HG02623 (cell line): ENCODE results near the gene RSKR.
A peak's percentile ranks its signal among the peaks of the same experiment; 100 is the strongest.
"Not testable (repeated sequence)": the region's sequence is repeated elsewhere in the genome, so short reads cannot be mapped to it uniquely, and the experiment has no call there.

Source experiments
- ATAC-seq: cut with Tn5 transposase; IDR thresholded peaks from one replicate; pipeline ENCODE4 v1.9.1; 2021; ENCODE audit warnings: moderate library complexity; ENCODE audit not compliant: unreplicated experiment

The RSKR gene

DNA sequence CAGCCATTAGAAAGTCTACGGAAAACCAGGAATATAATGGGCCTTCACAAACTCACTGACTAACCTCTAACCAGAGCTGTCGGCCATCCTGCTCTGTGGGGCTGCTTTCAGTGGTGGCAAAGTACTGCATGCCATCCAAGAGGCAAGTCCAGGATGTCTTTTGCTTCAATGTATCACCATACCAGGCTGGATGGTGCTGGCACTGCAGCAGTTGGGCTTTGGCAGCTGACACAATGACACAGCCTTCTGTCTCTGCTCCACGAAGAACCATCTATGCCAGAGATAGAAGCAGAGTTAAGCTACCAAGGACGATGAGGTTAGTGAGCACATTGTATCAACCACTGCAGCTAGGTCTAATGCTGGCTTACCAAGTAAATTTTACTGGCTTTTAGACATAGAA, 9.7 kb upstream of the RSKR start:
- ATAC-seq: no peak

DNA sequence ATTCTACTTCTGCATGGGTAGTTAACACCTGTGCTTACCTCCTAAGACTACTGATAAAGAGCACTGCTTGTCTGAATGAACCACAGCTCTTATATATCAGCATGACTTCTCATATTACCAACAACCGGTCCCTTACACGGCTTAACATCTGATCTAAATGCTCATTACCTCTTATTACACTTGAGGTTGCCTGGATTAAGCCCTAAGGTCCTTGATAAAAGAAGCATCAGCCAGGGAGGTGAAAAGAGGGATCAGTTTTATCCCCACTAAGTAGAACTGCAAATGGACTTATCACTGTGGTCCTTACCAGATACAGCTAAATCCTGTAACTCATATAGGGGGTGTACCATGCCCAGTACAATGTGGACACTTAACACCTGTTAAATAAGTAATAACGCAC, 8.2 kb upstream of the RSKR start:
- no peak for ATAC-seq

GRCh38 chr17:28620010-28620409, 6.0 kb upstream of the RSKR start:
- no peak for ATAC-seq

DNA sequence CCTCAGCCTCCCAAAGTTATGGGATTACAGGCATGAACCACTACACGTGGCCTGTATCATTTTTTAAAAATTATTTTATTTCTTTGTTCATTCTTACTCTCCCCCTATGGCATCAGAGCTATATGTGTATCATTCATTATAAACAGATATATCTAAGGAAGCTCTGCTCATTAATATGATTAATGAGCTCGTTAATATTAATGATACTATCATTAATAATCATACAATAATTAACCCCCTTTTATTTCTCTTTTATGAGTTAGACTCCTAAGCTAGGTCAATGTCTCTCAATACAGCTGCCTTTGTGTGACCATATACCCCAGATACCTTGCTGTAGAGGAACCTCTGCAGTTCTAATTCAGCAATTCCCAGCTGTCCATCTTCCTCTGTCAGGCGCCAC, 4.5 kb upstream of the RSKR start:
- ATAC-seq: no peak

- no peak for ATAC-seq
Observed at GRCh38 chr17:28616281-28616680, 2.3 kb upstream of the RSKR start.

GRCh38 chr17:28615260-28615940, 1.4 kb upstream of the RSKR start:
- ATAC-seq: no peak

DNA sequence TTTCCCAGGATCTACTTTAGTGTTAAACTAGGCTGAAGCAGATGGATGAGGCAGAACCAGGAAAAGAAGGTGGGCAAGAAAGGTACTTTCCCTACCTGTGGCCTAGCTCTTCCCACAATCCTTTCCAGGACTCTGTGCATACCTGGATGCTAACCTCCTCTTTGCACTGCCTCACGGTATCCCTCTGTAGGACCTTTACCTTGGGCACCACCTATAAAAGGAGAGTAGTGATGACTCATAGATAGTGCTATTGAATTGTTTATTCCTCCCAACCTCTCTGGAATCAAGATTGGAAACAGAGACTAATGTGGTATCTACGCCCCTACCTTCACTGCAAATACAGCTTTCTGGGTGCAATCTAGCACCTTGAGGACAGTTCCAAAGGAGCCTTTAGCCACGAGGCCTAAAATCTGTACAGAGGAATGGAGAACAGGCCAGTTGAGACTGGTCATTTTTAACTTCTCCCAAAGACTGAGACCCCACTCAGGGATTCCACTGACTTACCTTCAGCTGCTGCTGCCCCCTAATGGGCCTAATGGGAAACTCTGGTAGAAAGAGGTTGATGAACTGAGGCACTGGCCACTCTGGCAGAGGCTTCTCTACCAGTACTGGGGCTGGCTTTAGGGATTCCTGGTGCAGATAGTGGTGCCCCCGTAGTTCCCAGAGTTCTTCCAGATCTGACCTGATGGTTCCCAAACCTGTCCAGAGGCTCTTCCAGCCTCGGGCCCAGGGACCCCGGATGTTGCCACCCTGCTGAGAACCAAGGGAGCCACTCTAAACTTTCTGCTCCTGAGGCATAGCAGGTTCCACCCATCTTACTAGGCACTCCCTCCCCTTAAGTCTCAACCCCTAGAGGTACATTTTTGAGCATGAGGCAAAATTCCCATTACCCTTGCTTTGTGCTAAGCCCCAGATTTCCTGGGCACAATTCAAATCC, 781 bp downstream of the RSKR start:
- ATAC-seq: no peak

- ATAC-seq: no peak
Observed at GRCh38 chr17:28612531-28612930, 1.5 kb downstream of the RSKR start.

DNA sequence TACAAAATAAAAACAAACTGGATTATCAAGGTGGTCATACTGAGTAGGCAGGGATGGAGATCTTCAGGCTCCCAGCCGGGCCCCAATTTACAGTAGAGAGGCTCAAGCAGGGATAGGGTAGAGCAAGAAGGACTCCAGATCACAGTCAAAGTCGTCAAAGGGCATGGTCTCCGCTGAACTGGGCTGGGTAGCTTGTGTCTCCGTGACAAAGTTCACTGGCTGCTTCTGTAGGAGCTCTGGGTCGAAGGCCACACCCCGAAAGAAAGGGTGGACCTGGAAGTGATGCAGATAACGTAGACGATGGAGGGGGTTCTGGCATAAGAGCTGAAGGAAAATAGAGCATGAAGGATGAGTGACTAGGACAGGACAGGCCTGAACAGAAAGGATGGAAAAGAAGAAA, 3.6 kb downstream of the RSKR start:
- ATAC-seq: no peak

- not testable (repeated sequence) for ATAC-seq
Observed at GRCh38 chr17:28604031-28604430, 10.0 kb downstream of the RSKR start.

GRCh38 chr17:28599311-28600184, 14.4 kb downstream of the RSKR start:
- peak; percentile 39 for ATAC-seq

DNA sequence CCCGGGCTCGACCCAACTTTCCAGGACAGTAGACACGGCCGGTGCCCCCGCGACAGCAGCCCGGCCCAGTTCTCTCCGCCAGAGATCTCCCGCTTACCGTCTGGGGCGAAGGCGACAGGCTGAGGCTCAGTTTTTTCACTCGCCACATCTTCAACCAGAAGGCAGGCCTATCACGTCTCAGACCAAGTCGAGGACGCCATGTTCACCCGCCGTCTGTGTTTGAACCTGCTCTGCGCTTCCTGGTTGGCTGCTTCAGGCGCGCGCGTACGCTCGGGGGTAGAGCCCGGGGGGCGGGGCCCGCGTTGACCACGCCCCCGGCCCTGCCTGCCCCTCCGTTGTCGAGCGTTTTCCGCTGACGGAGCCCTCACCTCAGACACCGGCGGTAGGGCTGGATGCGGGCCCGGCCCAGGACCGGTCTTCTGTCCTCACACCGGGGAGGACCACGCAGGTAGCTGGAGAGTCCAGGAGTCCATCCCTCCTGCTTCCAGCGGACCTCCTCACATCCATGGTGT, 15.1 kb downstream of the RSKR start, which contains the start of gene SPAG5:
TSS of gene SPAG5 (minus strand) at position 227 of the 512 bp plus-strand sequence. CDS start at position 148, 79 bp downstream.
- peak; percentile 82 for ATAC-seq

DNA sequence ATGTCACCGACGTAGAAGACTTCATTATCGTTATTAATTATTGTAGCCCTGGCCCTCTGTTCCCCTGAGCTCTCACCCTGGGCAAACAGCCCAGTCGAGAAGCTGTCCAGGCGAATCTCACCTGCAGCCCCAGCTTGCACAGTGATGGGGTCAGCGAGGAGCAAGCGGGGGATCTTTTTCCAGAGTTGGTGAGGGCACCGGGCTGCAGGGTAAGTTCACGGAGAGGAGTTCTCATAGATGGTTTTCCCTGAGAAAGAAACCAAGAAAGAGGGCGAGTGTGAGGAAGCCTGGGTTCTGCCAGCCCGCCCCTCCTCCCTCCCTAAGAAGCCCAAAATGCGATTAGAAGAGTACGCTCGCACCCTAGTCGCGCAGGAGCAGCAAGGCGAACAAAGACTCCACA, 15.6 kb downstream of the RSKR start:
- ATAC-seq: no peak

- ATAC-seq: no peak
Observed at GRCh38 chr17:28597606-28598383, 16.2 kb downstream of the RSKR start.

DNA sequence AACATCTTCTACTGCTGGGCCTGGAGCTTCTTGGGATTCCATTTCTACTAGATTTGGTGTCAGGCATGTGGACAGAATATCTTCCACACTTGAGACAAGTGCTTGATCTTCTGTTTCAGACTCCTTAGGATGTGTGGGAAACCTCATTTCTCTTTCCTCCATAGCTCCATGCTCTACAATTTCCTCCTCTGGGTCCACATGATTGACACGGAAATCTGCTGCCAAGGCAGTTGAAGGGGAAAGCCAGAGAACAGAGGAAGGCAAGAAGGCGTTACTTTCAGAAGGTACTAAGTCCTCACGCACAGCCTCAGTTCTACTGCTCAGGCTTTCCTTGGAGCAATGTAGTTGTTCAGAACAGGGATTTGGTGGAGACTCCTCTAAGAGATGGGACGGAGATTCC, 21.7 kb downstream of the RSKR start:
- ATAC-seq: no peak

DNA sequence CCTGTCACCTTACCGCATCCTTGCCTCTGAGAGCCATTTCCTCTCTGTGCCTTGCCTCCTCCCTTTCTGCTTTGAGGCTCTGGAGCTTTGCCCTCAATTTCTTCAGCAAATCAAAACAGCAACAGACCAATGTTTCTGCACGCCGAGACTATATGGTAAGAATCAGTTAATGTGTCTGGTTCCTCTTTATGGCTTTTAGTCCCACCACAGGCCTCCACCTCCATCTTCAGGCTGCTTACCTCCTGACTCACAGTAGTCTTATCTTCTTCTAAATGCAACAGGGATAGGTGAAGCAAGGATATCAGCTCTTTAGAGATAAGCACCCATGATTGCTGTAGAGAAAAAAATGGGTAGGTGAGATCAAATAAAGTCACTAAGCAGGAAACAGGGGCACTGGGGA, 28.1 kb downstream of the RSKR start:
- ATAC-seq: no peak

DNA sequence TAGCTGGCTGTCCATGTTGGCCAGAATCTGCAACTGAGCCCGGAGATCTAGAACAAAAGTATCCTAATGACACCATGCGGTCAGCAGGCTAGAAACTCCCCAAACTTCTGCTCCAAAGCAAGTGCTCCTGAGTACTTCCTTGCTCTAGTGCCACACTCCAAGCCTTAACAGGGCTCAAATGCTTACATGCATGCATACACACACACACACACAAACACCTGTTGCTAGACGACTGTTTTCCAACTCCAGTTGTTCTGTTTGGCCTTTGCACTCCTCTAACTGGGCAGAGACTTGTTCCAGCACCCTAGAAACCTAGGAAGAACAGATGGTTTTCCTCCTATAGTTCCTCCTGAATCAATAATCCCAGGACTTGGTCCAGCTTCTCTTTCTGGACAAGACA, 29.6 kb downstream of the RSKR start:
- no peak for ATAC-seq

DNA sequence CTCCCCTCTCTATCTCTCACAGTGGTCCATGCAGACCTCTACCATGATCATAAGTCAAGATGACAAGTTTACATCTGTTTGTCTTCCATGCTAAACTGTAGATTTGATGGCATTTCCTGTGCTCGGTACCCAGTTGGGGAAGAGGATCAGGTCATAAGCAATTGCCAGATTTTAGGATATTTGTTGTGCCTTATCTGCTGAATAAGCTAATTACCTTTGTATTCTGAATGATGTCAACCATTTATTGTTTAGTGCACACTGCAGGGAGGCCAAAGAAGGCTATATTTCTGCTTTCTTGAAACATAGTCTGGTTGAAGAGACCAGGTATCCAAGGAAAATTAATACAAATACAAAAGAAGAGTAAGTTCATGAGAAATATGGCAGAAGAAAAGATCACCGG, 31.5 kb downstream of the RSKR start:
- no peak for ATAC-seq

DNA sequence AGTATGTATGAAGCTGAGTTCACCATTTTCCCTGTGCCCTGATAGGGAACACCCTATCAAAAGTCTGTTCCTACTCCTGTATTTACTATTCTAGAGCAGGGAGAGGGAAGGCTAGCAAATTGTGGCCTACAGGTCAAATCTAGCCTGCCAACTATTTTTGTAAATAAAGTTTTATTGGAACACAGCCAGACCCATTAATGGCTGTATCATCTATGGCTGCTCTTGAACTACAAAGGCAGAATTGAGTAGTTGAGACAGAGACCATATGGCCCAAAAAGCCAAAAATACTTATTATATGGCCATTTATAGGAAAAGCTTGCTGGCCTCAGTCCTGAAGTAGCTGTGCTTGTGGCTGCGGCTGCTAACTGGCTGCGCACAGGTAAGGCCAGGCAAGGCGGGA, 33.0 kb downstream of the RSKR start:
- ATAC-seq: no peak

DNA sequence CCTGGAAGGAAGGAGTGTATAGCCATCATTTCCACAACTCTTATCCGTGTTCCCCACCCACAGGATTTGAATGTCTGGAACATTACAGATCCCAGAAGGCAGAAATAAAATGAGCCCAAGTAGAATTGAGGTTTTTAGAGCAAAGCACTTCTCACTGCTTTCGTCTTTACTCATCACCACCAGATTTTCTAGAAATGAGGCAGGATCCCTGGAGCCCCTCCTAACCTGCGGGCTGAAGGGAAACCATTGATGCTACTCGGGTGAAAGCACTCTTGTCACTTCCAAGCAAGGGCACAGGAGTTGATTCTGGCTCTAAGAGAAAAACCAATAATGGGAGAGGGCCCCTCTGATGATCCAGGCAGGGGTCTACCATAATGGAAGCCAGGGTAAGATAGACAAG, 34.5 kb downstream of the RSKR start:
- ATAC-seq: no peak
